Subcutaneous adipose tissue (tissue), 4 donors: ENCODE data around the gene MFRP. TPM values are rescaled to one million over a fixed set of nuclear protein-coding genes. Genes with fewer than 3 reads are reported as not detected.

Experiments
- total RNA-seq, 4 donors: library from RNA; depleted of rRNA; stranded (reverse); fragments of >200 nt; gene quantifications; one replicate each; pipeline ENCODE4 v1.1.0, GENCODE V29; 2016
- TF ChIP-seq, protein P1 (sequence below): fragments of 450-650 bp; IDR thresholded peaks from one replicate; pipeline ENCODE4 v1.5.1; 2016; ENCODE audit warnings: low read depth, mild to moderate bottlenecking, control low read depth, antibody characterized with exemption, moderate library complexity

MFRP gene
- total RNA-seq, 4 donors from 2014 or later = not detected

DNA sequence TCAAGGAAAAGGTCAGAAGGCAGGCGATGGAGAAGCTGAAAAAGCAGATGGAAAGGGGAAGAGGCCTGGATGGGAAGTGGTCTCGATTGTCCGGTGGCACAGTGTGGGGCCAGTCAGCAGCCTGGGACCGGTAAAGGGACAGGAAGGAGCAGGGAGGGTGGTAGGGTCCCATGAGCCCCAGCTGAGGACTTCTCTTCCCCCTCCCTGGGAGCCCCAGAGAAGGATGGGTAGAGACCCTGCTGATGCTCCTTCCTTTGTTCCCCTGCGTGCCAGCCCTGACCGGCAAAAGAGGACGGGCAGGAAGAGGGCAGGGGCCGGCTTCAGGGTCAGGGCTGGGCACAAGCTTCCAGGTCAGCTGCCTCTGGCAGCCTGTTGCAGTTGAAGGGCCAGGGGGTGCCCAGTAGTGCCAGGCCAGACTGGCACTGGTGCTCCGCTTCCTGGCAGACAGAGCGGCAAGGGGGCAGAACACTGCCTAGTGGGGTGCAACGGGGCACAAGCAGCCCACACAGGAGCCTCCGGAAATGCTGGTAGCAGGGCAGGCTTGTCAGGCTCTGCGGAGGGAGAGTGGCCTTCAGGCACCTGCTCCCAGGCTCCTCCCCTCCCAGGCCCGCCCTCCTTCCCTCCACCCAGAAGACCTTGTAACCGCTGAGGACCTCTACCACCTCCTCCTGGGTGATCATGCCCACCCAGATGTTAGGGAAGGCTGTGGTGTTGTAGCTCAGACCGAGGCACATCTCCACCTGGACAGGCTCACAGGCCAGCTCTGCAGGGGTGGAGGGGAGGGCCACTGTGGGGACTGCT lies 5.1 kb downstream of the MFRP start:
- TF ChIP-seq, protein P1, sequence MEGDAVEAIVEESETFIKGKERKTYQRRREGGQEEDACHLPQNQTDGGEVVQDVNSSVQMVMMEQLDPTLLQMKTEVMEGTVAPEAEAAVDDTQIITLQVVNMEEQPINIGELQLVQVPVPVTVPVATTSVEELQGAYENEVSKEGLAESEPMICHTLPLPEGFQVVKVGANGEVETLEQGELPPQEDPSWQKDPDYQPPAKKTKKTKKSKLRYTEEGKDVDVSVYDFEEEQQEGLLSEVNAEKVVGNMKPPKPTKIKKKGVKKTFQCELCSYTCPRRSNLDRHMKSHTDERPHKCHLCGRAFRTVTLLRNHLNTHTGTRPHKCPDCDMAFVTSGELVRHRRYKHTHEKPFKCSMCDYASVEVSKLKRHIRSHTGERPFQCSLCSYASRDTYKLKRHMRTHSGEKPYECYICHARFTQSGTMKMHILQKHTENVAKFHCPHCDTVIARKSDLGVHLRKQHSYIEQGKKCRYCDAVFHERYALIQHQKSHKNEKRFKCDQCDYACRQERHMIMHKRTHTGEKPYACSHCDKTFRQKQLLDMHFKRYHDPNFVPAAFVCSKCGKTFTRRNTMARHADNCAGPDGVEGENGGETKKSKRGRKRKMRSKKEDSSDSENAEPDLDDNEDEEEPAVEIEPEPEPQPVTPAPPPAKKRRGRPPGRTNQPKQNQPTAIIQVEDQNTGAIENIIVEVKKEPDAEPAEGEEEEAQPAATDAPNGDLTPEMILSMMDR = no peak

GRCh38 chr11:119340335-119341221 lies 5.9 kb downstream of the MFRP start, which contains the start of gene C1QTNF5:
Gene C1QTNF5, minus strand, starts transcription at chr11:119340883. Its CDS starts 486 bp downstream, at chr11:119340397.
- TF ChIP-seq, protein P1 = no peak

DNA sequence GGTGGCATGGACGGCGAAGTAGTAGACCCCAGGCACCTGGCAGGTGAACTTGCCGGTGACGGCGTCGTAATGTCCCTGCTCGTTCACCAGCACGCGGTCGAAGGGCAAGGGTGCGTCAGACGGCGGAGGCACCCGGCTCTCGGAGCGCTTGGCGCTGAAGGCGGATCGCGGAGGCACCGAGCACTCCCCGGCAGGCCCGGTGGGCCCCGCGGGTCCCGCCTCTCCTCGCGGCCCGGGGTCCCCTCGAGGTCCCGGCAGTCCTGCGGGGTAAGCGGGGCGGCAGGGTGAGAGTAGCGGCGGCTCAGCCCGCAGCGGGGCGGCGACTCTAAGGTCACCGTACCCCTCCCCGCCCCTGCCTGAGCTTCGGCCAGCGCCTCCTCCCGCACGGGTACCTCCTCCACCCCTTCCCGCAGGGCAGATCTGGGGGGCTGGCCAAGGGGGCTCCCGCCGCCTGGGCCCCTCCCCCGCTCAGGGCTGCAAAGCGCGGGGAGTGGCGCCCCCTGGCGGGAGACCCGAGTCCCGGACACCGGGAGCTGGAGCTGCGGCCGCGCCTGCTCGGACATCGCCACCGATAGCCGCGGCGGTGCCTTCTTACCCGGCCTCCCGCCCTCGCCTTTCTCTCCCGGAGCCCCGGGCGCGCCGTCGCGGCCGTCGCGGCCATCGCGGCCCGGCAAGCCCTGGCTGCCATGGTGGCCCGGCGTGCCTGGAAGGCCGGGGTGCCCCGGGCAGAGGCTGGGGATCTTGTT lies 6.7 kb downstream of the MFRP start:
- TF ChIP-seq, protein P1 = no peak

- TF ChIP-seq, protein P1 = no peak
Observed at GRCh38 chr11:119338965-119339588, 7.4 kb downstream of the MFRP start.

GRCh38 chr11:119338318-119338890 lies 8.1 kb downstream of the MFRP start:
- TF ChIP-seq, protein P1 = no peak

GRCh38 chr11:119337581-119338317 lies 8.8 kb downstream of the MFRP start:
- TF ChIP-seq, protein P1 = no peak
